GM12891 (cell line): Measurements from ENCODE around the gene MCU.

Experiments
- POLR2A ChIP-seq: IDR thresholded peaks from 2 replicates; pipeline ENCODE4 v1.6.1; 2011; ENCODE audit warnings: low read depth, low read length, control low read depth
- POLR2AphosphoS5 ChIP-seq: IDR thresholded peaks from 2 replicates; pipeline ENCODE4 v1.6.1; 2011; ENCODE audit warnings: low read depth, low read length, control low read depth
- SPI1 ChIP-seq: IDR thresholded peaks from 2 replicates; pipeline ENCODE4 v1.6.1; 2011; ENCODE audit warnings: low read depth, low read length, control low read depth
- TAF1 ChIP-seq: IDR thresholded peaks from 2 replicates; pipeline ENCODE4 v1.6.1; 2011; ENCODE audit warnings: low read depth, low read length, control low read depth

GRCh38 chr10:72744566-72744965, 52.6 kb downstream of the MCU start:
- no peak for TF ChIP-seq POLR2AphosphoS5
- TF ChIP-seq POLR2A = no peak
- TF ChIP-seq SPI1 = no peak
- no peak for TF ChIP-seq TAF1
